ENCODE results near the gene RNF157.
A peak's percentile ranks its signal among the peaks of the same experiment; 100 is the strongest.

Gene RNF157

DNA sequence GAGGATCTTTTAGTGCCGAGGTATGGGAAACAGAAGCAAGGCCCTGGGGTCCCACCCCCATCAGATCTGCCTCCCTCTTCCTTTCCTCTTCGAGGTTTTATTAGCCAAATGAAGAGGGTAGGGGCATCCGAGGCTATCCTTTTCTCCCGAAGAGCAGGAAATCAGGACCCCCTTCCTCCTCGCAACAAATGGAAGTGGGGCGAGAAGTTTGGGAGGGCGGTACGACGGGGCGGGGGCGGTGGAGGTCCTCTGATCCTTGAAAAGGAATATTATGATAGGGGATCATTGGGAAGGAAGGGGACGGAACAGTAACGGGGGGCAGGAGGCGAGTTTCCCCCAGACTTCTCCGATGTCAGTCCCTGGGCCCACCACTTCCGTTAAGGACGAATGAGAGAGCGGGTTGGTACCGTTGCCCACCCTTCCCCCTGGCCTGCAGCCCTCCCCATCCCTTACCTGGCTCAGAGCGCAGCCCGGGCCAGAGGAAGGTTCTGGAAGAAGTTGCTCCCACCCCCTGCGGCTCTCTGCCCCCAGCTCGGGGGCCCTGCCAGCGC, 99.6 kb downstream of the RNF157 start:
- no peak for DNase-seq (ENCODE audit: low spot score)

GRCh38 chr17:76139801-76140660, 100.3 kb downstream of the RNF157 start:
- DNase-seq (ENCODE audit: low spot score): peak; percentile 42

DNA sequence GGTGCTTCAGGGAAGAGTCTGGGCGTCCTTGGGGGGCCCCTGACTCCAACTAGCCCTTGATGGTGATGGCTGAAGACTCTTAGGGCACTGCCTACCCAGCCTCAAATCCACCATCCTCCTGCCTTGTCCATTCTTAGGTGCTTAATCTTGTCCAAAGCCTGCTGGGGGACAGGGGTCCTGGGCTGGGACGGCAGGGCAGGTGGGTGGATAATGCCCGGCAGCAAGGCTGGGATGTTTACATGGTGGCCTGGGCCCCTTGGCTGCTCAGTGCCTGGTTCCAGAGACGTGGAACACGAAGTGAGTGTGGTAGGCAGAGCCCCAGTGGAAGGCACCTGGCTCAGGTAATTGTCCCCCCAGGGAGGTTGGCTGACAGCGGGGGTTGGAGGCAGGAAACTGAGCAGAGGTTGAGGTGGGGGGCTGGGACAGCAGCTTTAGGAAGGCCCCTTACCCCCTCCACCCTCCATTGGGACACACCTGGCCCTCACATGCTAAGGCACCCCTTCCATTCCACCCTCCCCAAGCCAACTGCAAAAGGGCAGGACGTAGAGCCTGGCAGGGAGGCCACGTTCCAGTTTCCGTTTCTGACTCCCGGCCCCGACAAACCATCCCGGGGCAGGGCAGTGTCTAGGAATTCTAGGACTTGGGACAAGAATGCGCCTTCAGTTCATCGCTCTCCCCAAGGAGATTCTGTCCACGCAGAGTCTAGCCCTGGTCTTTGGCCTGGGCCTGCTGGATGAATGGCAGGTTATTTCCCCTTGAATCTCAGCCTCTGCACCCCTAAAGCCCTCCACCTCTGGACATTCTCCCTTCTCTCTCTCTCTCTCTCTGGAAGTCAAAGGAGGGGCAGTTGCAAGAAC, 101.2 kb downstream of the RNF157 start:
- DNase-seq (ENCODE audit: low spot score): no peak

DNA sequence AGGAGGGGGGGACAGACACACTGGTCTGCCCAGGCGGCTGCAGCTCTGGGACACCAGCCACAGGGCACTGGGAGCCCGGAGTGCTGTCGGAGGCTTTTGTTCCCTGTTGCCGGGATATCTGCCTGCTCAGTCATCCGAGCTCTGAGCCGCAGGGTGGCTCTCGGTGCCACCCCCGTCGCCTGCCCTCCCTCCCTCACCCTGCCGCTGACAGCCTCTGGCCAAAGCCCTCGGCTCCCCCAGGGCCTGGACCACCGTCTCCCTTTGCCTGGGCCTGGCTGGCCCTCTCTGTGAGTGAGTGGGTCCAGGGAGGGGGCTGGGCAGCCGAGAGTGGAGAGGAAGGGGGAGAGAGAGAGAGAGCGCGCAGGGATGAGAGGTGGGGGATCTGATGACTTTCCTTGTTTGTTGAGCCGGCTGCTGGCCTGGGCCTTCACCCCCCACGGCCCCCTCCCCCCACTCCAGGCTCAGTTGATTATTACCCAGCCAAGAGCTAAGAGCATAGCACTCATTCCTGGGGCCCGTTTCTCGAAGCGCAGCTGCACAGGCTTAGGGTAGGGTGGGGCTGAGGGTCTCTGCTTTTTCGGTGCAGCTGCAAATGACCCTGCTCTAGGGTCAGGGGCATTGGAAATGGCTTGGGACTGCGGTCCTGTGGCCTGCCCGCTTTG, 101.9 kb downstream of the RNF157 start:
- DNase-seq (ENCODE audit: low spot score): no peak

- no peak for DNase-seq (ENCODE audit: low spot score)
Observed at GRCh38 chr17:76137351-76138233, 102.7 kb downstream of the RNF157 start.

DNA sequence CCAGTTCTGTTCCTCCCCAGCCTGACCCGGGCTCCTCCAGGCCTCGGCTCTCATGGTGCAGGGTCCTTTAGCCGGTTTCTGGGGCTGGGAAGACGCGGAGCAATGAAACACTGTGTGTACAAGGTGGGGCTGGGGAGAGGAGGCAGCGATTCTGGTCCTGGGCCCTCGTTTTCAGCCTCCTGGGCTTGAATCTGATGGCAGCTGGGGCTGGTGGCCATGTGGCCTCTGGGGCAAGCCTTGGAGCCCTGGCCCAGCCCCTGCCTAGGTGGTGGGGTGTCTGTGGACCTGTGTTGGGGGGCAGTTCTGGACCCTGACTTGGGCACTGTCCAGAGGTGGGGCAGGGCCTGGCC, 103.3 kb downstream of the RNF157 start:
- DNase-seq (ENCODE audit: low spot score): no peak

DNA sequence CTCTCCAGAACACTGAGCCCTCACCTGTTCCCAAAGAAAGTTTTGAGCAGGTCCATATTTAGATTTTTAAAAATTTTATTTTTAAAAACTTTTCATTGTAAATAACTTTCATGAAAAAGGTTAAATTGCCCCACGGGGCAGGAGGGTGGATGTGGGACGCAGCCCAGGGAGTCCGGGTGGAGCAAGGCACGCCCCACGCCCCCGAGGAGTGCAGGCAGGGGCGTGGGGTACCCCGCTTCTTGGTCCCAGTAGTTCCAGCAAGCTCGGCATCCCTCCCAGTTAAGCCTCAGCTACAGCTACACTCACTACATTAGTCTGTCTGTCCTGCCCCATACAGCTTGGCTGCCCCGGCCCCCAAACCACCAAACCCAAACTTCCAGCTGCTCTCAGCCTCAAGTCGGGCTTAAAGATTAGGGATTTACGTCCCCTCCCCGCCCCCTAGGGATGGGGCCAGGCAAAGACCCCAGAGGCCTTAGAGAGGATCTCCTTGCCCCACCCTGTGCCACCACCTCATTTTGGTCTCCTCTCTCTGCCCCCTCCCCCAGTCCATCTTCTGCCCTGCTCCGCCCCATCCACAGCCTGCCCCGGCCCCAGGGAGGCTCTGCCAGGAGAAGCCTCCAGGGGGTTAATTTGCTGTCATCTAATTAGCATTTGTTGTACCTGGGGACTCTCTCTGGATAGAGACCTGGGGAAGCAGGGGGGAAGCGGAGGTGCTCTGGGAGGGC, 103.9 kb downstream of the RNF157 start:
- no peak for DNase-seq (ENCODE audit: low spot score)

- DNase-seq (ENCODE audit: low spot score): no peak
Observed at GRCh38 chr17:76135810-76136188, 104.5 kb downstream of the RNF157 start.

- DNase-seq (ENCODE audit: low spot score): no peak
Observed at GRCh38 chr17:76134911-76135809, 105.1 kb downstream of the RNF157 start.

DNA sequence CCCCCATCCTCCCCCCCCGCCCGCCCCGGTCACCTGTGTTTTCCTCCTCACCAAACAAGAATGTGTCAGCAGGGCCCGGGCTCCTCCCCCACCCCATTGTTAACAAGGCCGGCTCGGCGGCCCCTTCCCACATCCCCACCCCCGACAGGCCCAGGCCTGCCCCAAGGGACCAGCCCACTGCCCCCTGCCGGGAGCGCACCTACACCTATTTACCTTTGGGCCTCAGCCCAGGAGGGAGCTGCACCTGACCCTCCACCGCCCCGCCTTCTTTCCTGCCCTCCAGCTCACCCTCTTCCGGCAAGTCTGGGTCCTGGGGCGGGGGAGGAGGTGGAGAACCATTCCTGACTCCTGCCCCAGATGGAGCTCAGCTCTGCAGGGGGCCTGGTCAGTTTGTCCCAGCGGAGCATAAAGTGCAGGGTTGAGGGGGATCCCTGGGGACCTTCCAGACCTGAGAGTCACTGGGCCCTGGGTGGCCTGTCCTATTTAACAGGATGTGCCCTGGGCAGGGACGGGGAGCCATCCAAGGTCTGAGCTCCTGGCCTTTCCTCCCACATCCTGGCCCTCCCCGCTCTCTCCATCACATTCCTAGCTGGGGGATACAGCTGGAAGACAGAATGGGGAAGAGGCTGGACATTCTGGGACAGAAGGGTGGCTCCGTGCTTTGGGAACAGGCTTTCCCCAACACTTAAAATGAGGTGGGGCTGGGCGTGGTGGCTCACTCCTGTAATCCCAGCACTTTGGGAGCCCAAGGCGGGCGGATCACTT, 107.5 kb downstream of the RNF157 start:
- DNase-seq (ENCODE audit: low spot score): no peak

DNA sequence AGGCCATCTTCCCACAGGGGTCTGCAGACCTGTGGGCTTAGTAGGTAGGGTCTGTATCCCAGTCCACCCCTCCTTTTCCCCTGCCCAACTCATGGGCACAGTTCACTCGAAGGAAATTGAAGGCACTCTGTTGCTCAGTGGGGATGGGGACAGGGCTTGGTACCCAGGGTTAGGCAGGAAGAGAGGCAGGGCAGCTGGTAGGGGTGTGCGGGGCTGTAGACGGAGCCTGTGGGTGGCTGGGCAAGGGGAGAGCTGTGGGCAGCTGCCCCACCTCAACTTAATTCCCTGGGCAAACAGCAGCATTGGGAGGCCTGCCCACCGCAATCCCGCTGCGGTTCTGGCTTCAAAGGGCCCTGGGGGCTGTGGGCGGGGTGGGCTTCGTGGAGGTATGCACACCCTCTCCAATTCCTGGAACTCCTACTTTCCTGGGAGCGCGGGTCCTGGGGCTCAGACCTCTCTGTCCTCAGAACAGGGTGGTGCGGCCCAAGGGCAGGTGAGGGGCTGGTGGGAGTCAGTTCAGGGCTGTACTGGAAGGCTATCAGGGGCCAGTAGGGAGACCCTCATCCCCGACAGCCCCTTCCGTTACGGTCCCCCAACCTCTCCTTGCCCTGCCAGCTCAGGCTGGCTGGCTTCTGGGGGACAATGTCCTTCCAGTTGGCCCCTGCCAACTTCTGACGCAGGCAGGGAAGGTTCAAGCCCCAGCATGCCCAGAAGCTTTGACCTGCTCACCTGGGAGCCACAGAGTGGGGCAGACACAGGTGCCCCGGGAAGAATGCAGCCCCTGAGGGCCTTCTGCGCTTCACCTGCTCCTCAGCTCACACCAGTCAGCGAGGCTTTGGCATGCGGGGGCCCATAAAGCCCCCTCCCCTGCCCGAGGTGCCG, 108.4 kb downstream of the RNF157 start:
- DNase-seq (ENCODE audit: low spot score): no peak

DNA sequence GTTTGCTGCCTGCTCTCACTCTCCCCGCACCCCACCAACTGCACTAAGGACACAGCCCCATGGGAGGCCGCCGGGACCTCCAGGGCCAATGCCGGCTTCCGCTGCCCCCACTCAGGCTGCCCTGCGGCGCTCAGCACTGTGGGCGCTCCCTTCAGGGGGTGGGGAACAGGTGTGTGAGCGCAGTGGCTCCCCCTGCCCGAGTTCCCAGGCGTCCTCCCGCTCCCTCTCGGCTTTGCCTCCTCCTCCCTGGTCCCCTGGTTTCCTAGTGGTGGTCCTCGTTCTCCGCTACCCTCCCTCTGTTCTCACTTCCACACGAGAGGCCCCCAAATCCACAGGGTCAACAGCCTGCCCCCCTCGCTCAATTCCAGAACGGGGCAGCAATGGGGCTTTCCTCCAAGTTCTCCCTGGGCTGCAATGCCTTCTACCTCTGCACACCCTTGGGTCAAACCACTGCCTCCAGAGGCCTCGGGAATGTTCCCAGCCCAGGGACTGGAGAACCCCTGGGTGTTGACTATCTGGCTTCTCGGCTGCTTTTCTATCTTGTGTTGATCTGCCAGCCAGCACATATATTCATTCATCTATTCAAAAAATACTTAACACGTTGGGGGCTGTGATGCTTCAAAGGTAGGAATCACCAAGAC, 109.1 kb downstream of the RNF157 start:
- no peak for DNase-seq (ENCODE audit: low spot score)

DNA sequence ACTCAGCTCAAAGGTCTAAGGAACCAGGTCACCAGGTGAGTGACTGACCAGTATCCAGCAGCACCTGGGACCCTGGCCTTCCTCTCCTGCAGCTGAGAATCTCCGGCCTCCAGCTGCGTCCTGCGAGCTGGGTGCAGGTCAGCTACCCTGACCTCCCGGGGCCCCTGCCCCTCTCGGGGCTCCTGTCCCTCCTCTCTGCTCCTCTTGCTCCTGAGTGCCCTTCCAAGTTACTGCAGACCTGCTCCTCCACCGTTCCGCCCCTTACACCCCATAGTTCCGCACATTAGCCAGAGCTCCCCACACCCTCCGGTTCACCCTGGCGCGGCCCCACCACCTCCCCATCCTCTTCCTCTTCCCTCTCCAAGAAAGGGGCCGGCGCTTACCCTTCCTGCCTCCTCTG, 109.8 kb downstream of the RNF157 start:
- no peak for DNase-seq (ENCODE audit: low spot score)

DNA sequence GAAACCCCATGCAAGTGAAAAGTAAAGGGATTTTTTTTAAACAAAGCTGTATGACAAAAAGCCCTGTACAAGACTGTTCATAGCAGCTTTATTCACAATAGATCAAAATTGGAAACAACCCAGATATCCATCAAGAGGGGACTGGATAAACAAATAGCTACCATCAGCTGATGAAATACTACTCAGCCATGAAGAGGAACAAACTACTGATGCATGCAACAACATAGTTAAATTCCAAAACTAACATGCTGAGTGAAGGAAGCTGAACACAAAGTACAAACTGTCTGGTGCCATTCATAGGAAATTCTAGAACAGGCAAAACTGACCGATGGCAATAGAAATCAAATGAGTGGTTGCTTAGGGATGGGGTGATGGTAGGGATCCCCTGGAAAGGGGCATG, 114.4 kb downstream of the RNF157 start:
- no peak for DNase-seq (ENCODE audit: low spot score)

DNA sequence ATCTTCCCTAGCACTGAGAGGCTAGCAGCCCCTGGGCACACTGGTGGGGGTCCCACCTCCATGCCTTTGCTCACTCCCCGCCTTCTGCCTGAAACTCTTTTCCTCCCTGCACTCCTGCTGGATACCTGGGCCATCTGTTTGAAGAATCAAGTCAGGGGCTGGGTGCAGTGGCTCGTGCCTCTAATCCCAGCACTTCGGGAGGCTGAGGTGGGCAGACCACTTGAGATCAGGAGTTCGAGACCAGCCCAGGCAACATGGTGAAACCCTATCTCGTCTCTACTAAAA, 115.0 kb downstream of the RNF157 start:
- DNase-seq (ENCODE audit: low spot score): no peak

GRCh38 chr17:76124582-76125390, 115.5 kb downstream of the RNF157 start:
- no peak for DNase-seq (ENCODE audit: low spot score)
